BLaER1 treated with 17β-estradiol and CSF1 and Interleukin-3, amounts not matched to agents 10 nM and 100 nM (cell line): ENCODE data around the gene MMRN2.

Source experiments
- H3K27ac ChIP-seq, 11 experiments: shearing (Covaris generic); formaldehyde crosslinking; 2 replicates each; pipeline ENCODE4 v1.8.1; 2022
- H3K27me3 ChIP-seq, 11 experiments: shearing (Covaris generic); formaldehyde crosslinking; 2 replicates each; pipeline ENCODE4 v1.8.1; 2022
- H3K36me3 ChIP-seq, 11 experiments: shearing (Covaris generic); formaldehyde crosslinking; 2 replicates each; pipeline ENCODE4 v1.8.1; 2022
- H3K4me1 ChIP-seq, 10 experiments: shearing (Covaris generic); formaldehyde crosslinking; 2 replicates each; pipeline ENCODE4 v1.8.1; 2022
- H3K4me2 ChIP-seq, 11 experiments: shearing (Covaris generic); formaldehyde crosslinking; 2 replicates each; pipeline ENCODE4 v1.8.1; 2022
- H3K4me3 ChIP-seq, 10 experiments: shearing (Covaris generic); formaldehyde crosslinking; 2 replicates each; pipeline ENCODE4 v1.8.1; 2022
- H3K9ac ChIP-seq, 11 experiments: shearing (Covaris generic); formaldehyde crosslinking; 2 replicates each; pipeline ENCODE4 v1.8.1; 2022
- H3K9me3 ChIP-seq, 11 experiments: shearing (Covaris generic); formaldehyde crosslinking; replicated peaks in 1 of 11; 2 replicates each; pipeline ENCODE4 v1.8.1; 2022
- H4K20me1 ChIP-seq, 11 experiments: shearing (Covaris generic); formaldehyde crosslinking; 2 replicates each; pipeline ENCODE4 v1.8.1; 2022
- Cebpa-rat ChIP-seq, 11 experiments: shearing (Covaris generic); IDR thresholded peaks; 2 replicates each; pipeline ENCODE4 v1.8.1; 2022

Gene MMRN2

DNA sequence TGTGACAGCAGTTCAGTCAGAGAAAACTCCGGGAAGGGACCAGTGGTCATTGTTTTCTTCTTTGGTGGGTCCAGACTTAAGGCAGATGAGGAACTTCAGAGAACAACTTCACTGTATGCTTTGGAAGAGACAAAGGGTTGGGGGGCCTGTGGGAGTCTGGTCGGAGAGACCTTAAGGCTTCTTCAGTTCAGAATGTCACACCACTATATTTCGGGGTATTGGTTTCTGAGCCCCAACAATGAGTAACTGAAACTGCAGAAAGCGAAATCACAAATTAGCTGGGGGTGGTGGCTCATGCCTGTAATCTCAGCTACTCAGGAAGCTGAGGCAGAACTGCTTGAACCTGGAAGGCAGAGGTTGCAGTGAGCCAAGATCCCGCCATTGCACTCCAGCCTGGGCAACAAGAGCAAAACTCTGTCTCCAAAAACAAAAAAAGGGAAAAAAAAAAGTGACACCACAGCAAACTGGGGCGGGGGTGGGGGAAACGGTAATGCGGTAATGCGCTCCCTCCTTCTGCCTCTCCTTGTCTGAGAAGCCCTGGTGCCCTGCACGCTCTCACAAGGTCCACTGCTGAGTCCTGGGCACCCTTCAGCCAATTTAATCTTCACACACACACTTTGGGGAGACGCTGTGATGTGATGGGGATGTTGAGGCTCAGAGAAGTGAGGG lies 8.7 kb upstream of the MMRN2 start:
- H3K27me3 ChIP-seq, result peaks cover 23 to 40% (median 38%) of the 10 kb centered on the region in 11 experiments
- no peaks in the 10 kb centered on the region for H3K36me3 ChIP-seq
- H3K27ac ChIP-seq, result no peak overlapping the region
- no peaks in the 10 kb centered on the region for H4K20me1 ChIP-seq
- TF ChIP-seq Cebpa-rat (IDR thresholded peaks at IDR 0.05), result no peak
- peaks cover 29 to 89% (median 42%) of the 10 kb centered on the region in 10 experiments for H3K4me1 ChIP-seq
- peak overlapping the region in 10 of 11 experiments; percentile 12 to 95 (median 38); a peak in 17 of 22 replicates for H3K4me2 ChIP-seq
- no peaks in the 10 kb centered on the region for H3K9me3 ChIP-seq
- H3K9ac ChIP-seq, result no peak overlapping the region
- H3K4me3 ChIP-seq, result no peak overlapping the region

DNA sequence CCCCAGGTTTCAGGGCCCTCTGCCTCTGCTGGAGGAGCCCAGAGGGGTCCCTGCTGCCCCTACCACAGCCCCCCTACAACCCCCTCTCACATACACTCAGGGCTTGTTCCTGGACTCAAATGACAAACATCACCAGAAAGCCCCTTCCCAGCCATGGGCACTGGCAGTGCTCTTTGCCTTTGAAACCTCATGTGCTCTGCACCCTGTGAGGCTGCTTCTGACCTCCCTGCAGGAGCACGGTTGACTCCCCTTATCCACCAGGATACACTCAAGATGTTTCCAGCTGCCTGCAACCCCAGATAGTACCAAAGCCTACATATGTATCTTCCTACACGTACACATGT lies 7.4 kb upstream of the MMRN2 start:
- no peak for TF ChIP-seq Cebpa-rat (IDR thresholded peaks at IDR 0.05)
- Histone ChIP-seq H3K27ac (no peak overlapping the region), H3K4me3 (no peak overlapping the region), H3K9me3 (no peaks in the 10 kb centered on the region), H3K9ac (no peak overlapping the region), H3K4me1 (peaks cover 16 to 91% (median 30%) of the 10 kb centered on the region in 10 experiments; a peak in 19 of 20 replicates), H4K20me1 (no peaks in the 10 kb centered on the region), H3K27me3 (peaks cover 23 to 27% (median 26%) of the 10 kb centered on the region in 11 experiments), H3K4me2 (peak overlapping the region in 2 of 11 experiments; percentile 27 to 38; a peak in 4 of 22 replicates), H3K36me3 (no peaks in the 10 kb centered on the region)

GRCh38 chr10:86964061-86964846 lies 6.8 kb upstream of the MMRN2 start:
- H3K9ac ChIP-seq, result no peak overlapping the region
- H3K4me2 ChIP-seq, result peak overlapping the region in 7 of 11 experiments; percentile 12 to 38 (median 26); a peak in 8 of 22 replicates
- no peaks in the 10 kb centered on the region for H3K36me3 ChIP-seq
- H3K9me3 ChIP-seq, result no peaks in the 10 kb centered on the region
- H3K4me3 ChIP-seq, result no peak overlapping the region
- peaks cover 18 to 22% (median 20%) of the 10 kb centered on the region in 11 experiments for H3K27me3 ChIP-seq
- no peak for TF ChIP-seq Cebpa-rat (IDR thresholded peaks at IDR 0.05)
- no peak overlapping the region; a peak in 1 of 22 replicates for H3K27ac ChIP-seq
- no peaks in the 10 kb centered on the region for H4K20me1 ChIP-seq
- H3K4me1 ChIP-seq, result peaks cover 17 to 91% (median 33%) of the 10 kb centered on the region in 10 experiments; a peak in 19 of 20 replicates

GRCh38 chr10:86963341-86963919 lies 6.0 kb upstream of the MMRN2 start:
- peak overlapping the region in 3 of 11 experiments; percentile 12 to 27 (median 26); a peak in 2 of 22 replicates for H3K4me2 ChIP-seq
- H3K4me1 ChIP-seq, result peaks cover 23 to 91% (median 41%) of the 10 kb centered on the region in 10 experiments; a peak in 19 of 20 replicates
- H3K27me3 ChIP-seq, result peaks cover 10 to 14% (median 12%) of the 10 kb centered on the region in 11 experiments
- no peaks in the 10 kb centered on the region for H3K36me3 ChIP-seq
- no peak for TF ChIP-seq Cebpa-rat (IDR thresholded peaks at IDR 0.05)
- H3K9ac ChIP-seq, result 0 out of 22 replicates have a peak overlapping the region, but pooled peaks of 1 of the 11 experiments have one; percentile 25
- no peak overlapping the region for H3K4me3 ChIP-seq
- H3K9me3 ChIP-seq, result no peaks in the 10 kb centered on the region
- H4K20me1 ChIP-seq, result no peaks in the 10 kb centered on the region
- no peak overlapping the region for H3K27ac ChIP-seq

DNA sequence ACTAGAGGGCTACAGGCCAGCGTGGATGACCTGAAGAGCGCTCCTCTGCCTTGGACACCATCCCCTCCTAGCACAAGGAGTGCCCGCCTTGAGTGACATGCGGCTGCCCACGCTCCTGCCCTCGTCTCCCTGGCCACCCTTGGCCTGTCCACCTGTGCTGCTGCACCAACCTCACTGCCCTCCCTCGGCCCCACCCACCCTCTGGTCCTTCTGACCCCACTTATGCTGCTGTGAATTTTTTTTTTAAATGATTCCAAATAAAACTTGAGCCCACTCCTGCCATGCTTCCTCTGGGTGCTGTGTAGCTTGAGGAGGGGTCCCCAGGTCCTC lies 5.5 kb upstream of the MMRN2 start:
- Histone ChIP-seq H3K4me1 (peaks cover 25 to 91% (median 44%) of the 10 kb centered on the region in 10 experiments), H3K27ac (no peak overlapping the region), H3K27me3 (peaks cover 5 to 9% (median 7%) of the 10 kb centered on the region in 11 experiments), H3K9ac (peak overlapping the region in 1 of 11 experiments; percentile 1; a peak in 1 of 22 replicates), H3K36me3 (no peaks in the 10 kb centered on the region), H3K4me3 (no peak overlapping the region), H4K20me1 (no peaks in the 10 kb centered on the region), H3K4me2 (peak overlapping the region in 3 of 11 experiments; percentile 57 to 84 (median 81); a peak in 5 of 22 replicates), H3K9me3 (no peaks in the 10 kb centered on the region)
- TF ChIP-seq Cebpa-rat (IDR thresholded peaks at IDR 0.05), result no peak

- Histone ChIP-seq H3K27me3 (peaks cover 0 to 3% (median 1%) of the 10 kb centered on the region in 11 experiments; a peak in 7 of 22 replicates), H3K36me3 (no peaks in the 10 kb centered on the region), H3K4me3 (no peak overlapping the region), H3K27ac (peak overlapping the region in 1 of 11 experiments; percentile 0; a peak in 2 of 22 replicates), H3K9ac (peak overlapping the region in 1 of 11 experiments; percentile 1; a peak in 1 of 22 replicates), H3K9me3 (no peaks in the 10 kb centered on the region), H3K4me1 (peaks cover 31 to 92% (median 50%) of the 10 kb centered on the region in 10 experiments), H3K4me2 (peak overlapping the region in 6 of 11 experiments; percentile 6 to 84 (median 56); a peak in 8 of 22 replicates), H4K20me1 (no peaks in the 10 kb centered on the region)
- no peak for TF ChIP-seq Cebpa-rat (IDR thresholded peaks at IDR 0.05)
These were observed 4.9 kb upstream of the MMRN2 start for GRCh38 chr10:86962136-86962980.

GRCh38 chr10:86961481-86962091 lies 4.2 kb upstream of the MMRN2 start:
- no peaks in the 10 kb centered on the region for H4K20me1 ChIP-seq
- no peak overlapping the region for H3K9ac ChIP-seq
- peak overlapping the region in 1 of 11 experiments; percentile 0; a peak in 1 of 22 replicates for H3K27ac ChIP-seq
- no peaks in the 10 kb centered on the region for H3K36me3 ChIP-seq
- peaks cover 32 to 90% (median 51%) of the 10 kb centered on the region in 10 experiments for H3K4me1 ChIP-seq
- TF ChIP-seq Cebpa-rat (IDR thresholded peaks at IDR 0.05), result no peak
- no peak overlapping the region for H3K4me3 ChIP-seq
- peak overlapping the region in 3 of 11 experiments; percentile 81 to 87 (median 84); a peak in 4 of 22 replicates for H3K4me2 ChIP-seq
- no peaks in the 10 kb centered on the region for H3K9me3 ChIP-seq
- H3K27me3 ChIP-seq, result no peaks in the 10 kb centered on the region

GRCh38 chr10:86960863-86961434 lies 3.5 kb upstream of the MMRN2 start:
- Histone ChIP-seq H3K36me3 (no peaks in the 10 kb centered on the region), H3K27me3 (no peaks in the 10 kb centered on the region), H3K4me3 (no peak overlapping the region), H3K9ac (no peak overlapping the region), H3K4me1 (peaks cover 26 to 87% (median 45%) of the 10 kb centered on the region in 10 experiments), H4K20me1 (no peaks in the 10 kb centered on the region), H3K9me3 (no peaks in the 10 kb centered on the region), H3K4me2 (peak overlapping the region in 3 of 11 experiments; percentile 81 to 87 (median 84); a peak in 6 of 22 replicates), H3K27ac (no peak overlapping the region)
- no peak for TF ChIP-seq Cebpa-rat (IDR thresholded peaks at IDR 0.05)
